Astrocyte (in vitro differentiated cells and primary cell): ENCODE measurements around the gene NRN1L. TPM values are rescaled to one million over a fixed set of nuclear protein-coding genes. Genes with fewer than 3 reads are reported as not detected.

ENCODE experiments used
- DNase-seq: peaks from one replicate; pipeline ENCODE4 v3.0.0-alpha.2; 2010; ENCODE audit warnings: low read depth
- FAIRE-seq: peaks from 2 replicates; lab custom pipeline; 2011; peaks lifted over from hg19 to GRCh38; lab: Jason Lieb, UNC
- H2AFZ ChIP-seq: 2 replicates; pipeline ENCODE4 v1.6.0; 2012; ENCODE audit warnings: low read depth, low read length, inconsistent platforms
- H3K27ac ChIP-seq: 2 replicates; pipeline ENCODE4 v1.5.1; 2011; ENCODE audit warnings: low read depth, low read length, inconsistent platforms
- H3K27me3 ChIP-seq: 2 replicates; pipeline ENCODE4 v1.6.0; 2011; ENCODE audit warnings: low read length, inconsistent platforms; ENCODE audit not compliant: insufficient read depth
- H3K36me3 ChIP-seq: 2 replicates; pipeline ENCODE4 v1.5.1; 2011; ENCODE audit warnings: low read length, inconsistent platforms; ENCODE audit not compliant: insufficient read depth
- H3K4me1 ChIP-seq: 2 replicates; pipeline ENCODE4 v1.5.1; 2011; ENCODE audit warnings: low read length, inconsistent platforms; ENCODE audit not compliant: insufficient read depth
- H3K4me2 ChIP-seq: 2 replicates; pipeline ENCODE4 v1.6.0; 2012; ENCODE audit warnings: low read length, inconsistent platforms
- H3K4me3 ChIP-seq: 2 replicates; pipeline ENCODE4 v1.5.1; 2011; ENCODE audit warnings: low read depth, mild to moderate bottlenecking, low read length, inconsistent platforms; ENCODE audit not compliant: insufficient read depth
- H3K79me2 ChIP-seq: 2 replicates; pipeline ENCODE4 v1.6.0; 2012; ENCODE audit warnings: mild to moderate bottlenecking, low read length, inconsistent platforms; ENCODE audit not compliant: insufficient read depth
- H3K9ac ChIP-seq: 2 replicates; pipeline ENCODE4 v1.6.0; 2012; ENCODE audit warnings: mild to moderate bottlenecking, low read length, inconsistent platforms
- H3K9me3 ChIP-seq: 2 replicates; pipeline ENCODE4 v1.5.1; 2012; ENCODE audit warnings: low read depth, mild to moderate bottlenecking, low read length, inconsistent platforms; ENCODE audit not compliant: insufficient read depth
- H4K20me1 ChIP-seq: 2 replicates; pipeline ENCODE4 v1.6.0; 2012; ENCODE audit warnings: low read length, inconsistent platforms; ENCODE audit not compliant: insufficient read depth
- H3K27ac Mint-ChIP-seq: one replicate; pipeline ENCODE4 v1.8.0; 2021; ENCODE audit warnings: mild to moderate bottlenecking, mixed read lengths; ENCODE audit not compliant: unreplicated experiment
- H3K27me3 Mint-ChIP-seq: one replicate; pipeline ENCODE4 v1.8.0; 2021; ENCODE audit warnings: low read depth, mixed read lengths; ENCODE audit not compliant: unreplicated experiment
- H3K36me3 Mint-ChIP-seq: one replicate; pipeline ENCODE4 v1.8.0; 2021; ENCODE audit warnings: low read depth, mixed read lengths; ENCODE audit not compliant: unreplicated experiment
- H3K4me1 Mint-ChIP-seq: one replicate; pipeline ENCODE4 v1.8.0; 2021; ENCODE audit warnings: low read depth, mixed read lengths; ENCODE audit not compliant: unreplicated experiment
- H3K4me3 Mint-ChIP-seq: one replicate; pipeline ENCODE4 v1.8.0; 2021; ENCODE audit warnings: mild to moderate bottlenecking, moderate library complexity, mixed read lengths; ENCODE audit not compliant: unreplicated experiment
- H3K9me3 Mint-ChIP-seq: one replicate; pipeline ENCODE4 v1.8.0; 2021; ENCODE audit warnings: mild to moderate bottlenecking, mixed read lengths; ENCODE audit not compliant: unreplicated experiment
- EZH2 ChIP-seq: IDR thresholded peaks from 2 replicates; pipeline ENCODE4 v1.6.1; 2012; ENCODE audit warnings: mild to moderate bottlenecking, low read length, inconsistent platforms; ENCODE audit not compliant: insufficient read depth
- total RNA-seq: library from RNA; stranded (reverse); gene quantifications from 2 replicates; pipeline ENCODE4 v1.2.1, GENCODE V29; 2021
- TF ChIP-seq, protein P1 (sequence below): IDR thresholded peaks from 2 replicates; pipeline ENCODE4 v1.5.1; 2011; ENCODE audit warnings: low read depth, mild to moderate bottlenecking, inconsistent platforms, low read length, moderate library complexity; ENCODE audit not compliant: insufficient read depth

The NRN1L gene
- total RNA-seq, 1 donor from 2014 or later, result 0.82 TPM

GRCh38 chr16:67915831-67916723, 31.4 kb downstream of the NRN1L start:
- Histone ChIP-seq H4K20me1 (peaks cover 66% of the 10 kb centered on the region), H2AFZ (no peak overlapping the region), H3K79me2 (peaks cover 29% of the 10 kb centered on the region), H3K27me3 (no peaks in the 10 kb centered on the region), H3K4me1 (peaks cover 18% of the 10 kb centered on the region), H3K27ac (no peak overlapping the region), H3K36me3 (no peaks in the 10 kb centered on the region), H3K9ac (no peak overlapping the region), H3K4me3 (no peak overlapping the region), H3K4me2 (no peak overlapping the region), H3K9me3 (no peaks in the 10 kb centered on the region)
- no peak for FAIRE-seq
- no peak overlapping the region for H3K4me3 Mint-ChIP-seq
- no peaks in the 10 kb centered on the region for H3K9me3 Mint-ChIP-seq
- peaks cover 10% of the 10 kb centered on the region for H3K36me3 Mint-ChIP-seq
- peak overlapping the region; percentile 12 for H3K27ac Mint-ChIP-seq
- no peak for TF ChIP-seq EZH2
- TF ChIP-seq, protein P1, sequence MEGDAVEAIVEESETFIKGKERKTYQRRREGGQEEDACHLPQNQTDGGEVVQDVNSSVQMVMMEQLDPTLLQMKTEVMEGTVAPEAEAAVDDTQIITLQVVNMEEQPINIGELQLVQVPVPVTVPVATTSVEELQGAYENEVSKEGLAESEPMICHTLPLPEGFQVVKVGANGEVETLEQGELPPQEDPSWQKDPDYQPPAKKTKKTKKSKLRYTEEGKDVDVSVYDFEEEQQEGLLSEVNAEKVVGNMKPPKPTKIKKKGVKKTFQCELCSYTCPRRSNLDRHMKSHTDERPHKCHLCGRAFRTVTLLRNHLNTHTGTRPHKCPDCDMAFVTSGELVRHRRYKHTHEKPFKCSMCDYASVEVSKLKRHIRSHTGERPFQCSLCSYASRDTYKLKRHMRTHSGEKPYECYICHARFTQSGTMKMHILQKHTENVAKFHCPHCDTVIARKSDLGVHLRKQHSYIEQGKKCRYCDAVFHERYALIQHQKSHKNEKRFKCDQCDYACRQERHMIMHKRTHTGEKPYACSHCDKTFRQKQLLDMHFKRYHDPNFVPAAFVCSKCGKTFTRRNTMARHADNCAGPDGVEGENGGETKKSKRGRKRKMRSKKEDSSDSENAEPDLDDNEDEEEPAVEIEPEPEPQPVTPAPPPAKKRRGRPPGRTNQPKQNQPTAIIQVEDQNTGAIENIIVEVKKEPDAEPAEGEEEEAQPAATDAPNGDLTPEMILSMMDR, result no peak
- DNase-seq, result no peak
- H3K4me1 Mint-ChIP-seq, result peaks cover 30% of the 10 kb centered on the region
- H3K27me3 Mint-ChIP-seq, result no peaks in the 10 kb centered on the region

DNA sequence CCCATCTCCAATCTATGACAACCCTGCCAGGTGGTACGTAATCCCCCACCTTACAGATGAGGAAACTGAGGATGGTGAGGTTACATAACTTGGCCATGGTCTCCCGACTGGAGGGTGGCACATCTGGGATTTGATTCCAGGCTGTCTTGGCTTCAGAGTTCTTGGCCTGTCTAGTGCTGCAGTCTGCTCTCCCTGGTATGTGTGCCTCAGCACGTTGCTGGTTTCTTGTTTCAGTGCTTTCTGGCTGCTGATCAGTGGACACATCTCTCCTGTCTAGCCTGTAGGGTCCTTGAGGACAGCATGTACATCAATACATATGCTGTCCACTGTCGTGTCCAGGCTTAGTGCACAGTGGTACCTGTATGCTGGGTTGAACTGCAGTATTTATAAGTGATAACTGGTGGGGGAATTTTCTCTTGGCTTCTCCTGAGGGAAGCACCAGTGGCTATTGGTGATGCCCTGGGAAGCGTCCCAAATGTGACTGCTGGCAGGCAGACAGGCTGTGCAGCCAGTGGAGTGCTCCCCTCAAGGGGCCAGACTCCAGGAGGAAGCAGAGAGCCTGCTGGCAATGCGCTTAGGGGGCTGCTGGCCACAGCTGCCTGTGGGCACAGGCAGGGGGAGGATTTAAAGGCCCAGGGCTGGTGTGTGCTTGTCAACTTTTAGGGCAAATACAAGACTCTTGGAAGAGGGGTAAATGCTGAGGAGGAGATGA, 32.6 kb downstream of the NRN1L start:
- Histone ChIP-seq H3K4me1 (peaks cover 18% of the 10 kb centered on the region), H4K20me1 (peaks cover 72% of the 10 kb centered on the region), H3K27me3 (no peaks in the 10 kb centered on the region), H3K79me2 (peaks cover 29% of the 10 kb centered on the region), H3K9me3 (no peaks in the 10 kb centered on the region), H2AFZ (no peak overlapping the region), H3K9ac (peak overlapping the region; percentile 47), H3K36me3 (no peaks in the 10 kb centered on the region), H3K27ac (peak overlapping the region; percentile 32), H3K4me3 (no peak overlapping the region), H3K4me2 (peak overlapping the region; percentile 42)
- no peak for FAIRE-seq
- H3K36me3 Mint-ChIP-seq, result peaks cover 8% of the 10 kb centered on the region
- peaks cover 37% of the 10 kb centered on the region for H3K4me1 Mint-ChIP-seq
- no peaks in the 10 kb centered on the region for H3K27me3 Mint-ChIP-seq
- H3K9me3 Mint-ChIP-seq, result no peaks in the 10 kb centered on the region
- H3K4me3 Mint-ChIP-seq, result peak overlapping the region; percentile 31
- DNase-seq, result no peak
- TF ChIP-seq, protein P1, result no peak
- TF ChIP-seq EZH2, result no peak
- H3K27ac Mint-ChIP-seq, result peak overlapping the region; percentile 60
